IPS DF 6.9 (cell line): Measurements from ENCODE around the gene CHADL.

Experiments
- DNase-seq: peaks from one replicate; pipeline ENCODE4 v3.0.0-alpha.2; 2013; ENCODE audit warnings: low read depth, low spot score
- H3K27ac ChIP-seq: one replicate; pipeline ENCODE4 v1.5.1; 2013; ENCODE audit warnings: low read length, control low read depth
- H3K27me3 ChIP-seq: 2 replicates; pipeline ENCODE4 v1.6.1; 2013; ENCODE audit warnings: mild to moderate bottlenecking, low read length; ENCODE audit not compliant: control insufficient read depth, insufficient read depth
- H3K36me3 ChIP-seq: 2 replicates; pipeline ENCODE4 v1.6.1; 2013; ENCODE audit warnings: low read length; ENCODE audit not compliant: control insufficient read depth, insufficient read depth
- H3K4me1 ChIP-seq: 2 replicates; pipeline ENCODE4 v1.6.1; 2013; ENCODE audit warnings: low read length; ENCODE audit not compliant: control insufficient read depth, insufficient read depth
- H3K4me3 ChIP-seq: 2 replicates; pipeline ENCODE4 v1.5.1; 2013; ENCODE audit warnings: mild to moderate bottlenecking, low read length
- H3K9me3 ChIP-seq: 2 replicates; pipeline ENCODE4 v1.6.1; 2013; ENCODE audit warnings: low read length, inconsistent platforms; ENCODE audit not compliant: control insufficient read depth, insufficient read depth
- WGBS: extraction: QIAGEN DNeasy Blood & Tissue Kit; methylation state at CpG from one replicate; pipeline ENCODE4 v1.1.7; 2013; ENCODE audit warnings: mixed read lengths, missing lambda C conversion rate; ENCODE audit not compliant: insufficient read length, insufficient coverage; 5-methylcytosine and 5-hydroxymethylcytosine counted together

Gene CHADL

GRCh38 chr22:41257696-41258095 is 17.0 kb upstream of the CHADL start:
- Histone ChIP-seq H3K4me3 (no peak overlapping the region), H3K27me3 (no peaks in the 10 kb centered on the region), H3K4me1 (peaks cover 2% of the 10 kb centered on the region; the same call in 1 of the 2 replicates), H3K36me3 (peaks cover 68% of the 10 kb centered on the region), H3K27ac (no peak overlapping the region), H3K9me3 (no peaks in the 10 kb centered on the region)
- DNase-seq: no peak
- WGBS: no CpG with 5 or more reads among the region's 11 CpGs

DNA sequence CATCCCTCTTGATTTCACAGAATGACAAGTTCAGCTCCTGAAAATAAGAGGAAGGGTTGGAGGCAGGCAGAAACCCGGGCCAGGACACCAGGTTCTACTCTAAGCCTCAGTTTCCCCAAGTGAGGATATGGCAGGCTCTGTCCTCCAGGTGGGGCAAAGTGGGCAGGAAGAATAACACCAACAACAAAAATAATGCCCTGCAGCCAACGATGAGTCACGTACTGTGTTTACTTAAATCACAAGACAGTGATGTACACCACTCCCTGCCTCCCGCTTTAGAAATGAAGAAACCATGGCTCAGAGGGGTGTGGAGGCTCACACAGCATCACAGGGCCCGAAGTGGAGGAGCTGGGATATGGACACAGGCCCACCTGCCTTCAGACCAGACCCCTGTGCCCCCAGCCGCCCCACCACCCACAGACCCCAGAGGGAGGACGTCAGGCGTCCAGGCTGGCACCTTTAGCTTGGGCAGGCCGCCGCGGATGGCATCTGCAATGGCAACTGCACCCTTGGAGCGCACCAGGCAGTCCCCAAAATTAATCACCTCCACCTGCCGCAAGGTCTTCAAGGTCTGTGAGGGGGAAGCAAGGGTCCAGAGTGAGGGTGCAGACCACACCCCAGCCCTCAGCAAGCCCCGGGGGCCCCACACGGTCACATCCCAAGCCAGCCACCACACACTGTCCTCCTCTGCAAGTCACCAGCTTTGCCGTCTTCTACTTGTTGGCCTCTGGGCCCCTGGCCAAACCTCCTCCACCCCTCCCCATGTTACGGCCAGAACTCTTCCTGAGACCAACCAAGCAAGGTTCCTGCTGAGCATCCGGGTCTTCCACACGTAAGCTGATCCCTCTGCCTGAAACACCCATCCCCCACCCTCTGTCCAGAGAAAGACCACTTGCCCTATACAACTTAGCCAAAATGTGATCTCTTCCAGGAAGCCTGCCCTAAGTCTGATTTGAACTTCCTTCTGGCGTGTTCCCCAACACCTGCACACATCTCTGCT is 15.8 kb upstream of the CHADL start:
- Histone ChIP-seq H3K9me3 (no peaks in the 10 kb centered on the region), H3K27me3 (no peaks in the 10 kb centered on the region), H3K4me3 (no peak overlapping the region), H3K27ac (no peak overlapping the region), H3K36me3 (peaks cover 62% of the 10 kb centered on the region), H3K4me1 (peaks cover 2% of the 10 kb centered on the region; the same call in 1 of the 2 replicates)
- no peak for DNase-seq
- WGBS: no CpG with 5 or more reads among the region's 20 CpGs

GRCh38 chr22:41254230-41254629 is 13.5 kb upstream of the CHADL start:
- Histone ChIP-seq H3K9me3 (no peaks in the 10 kb centered on the region), H3K4me3 (no peak overlapping the region), H3K27me3 (no peaks in the 10 kb centered on the region), H3K4me1 (peaks cover 2% of the 10 kb centered on the region; the same call in 1 of the 2 replicates), H3K36me3 (peaks cover 69% of the 10 kb centered on the region), H3K27ac (no peak overlapping the region)
- no CpG with 5 or more reads among the region's 7 CpGs for WGBS
- no peak for DNase-seq

- WGBS: no CpG with 5 or more reads among the region's 8 CpGs
- no peak overlapping the region for H3K4me3 ChIP-seq
- peaks cover 73% of the 10 kb centered on the region for H3K36me3 ChIP-seq
- H3K27ac ChIP-seq: no peak overlapping the region
- no peak for DNase-seq
- no peaks in the 10 kb centered on the region for H3K9me3 ChIP-seq
- H3K27me3 ChIP-seq: no peaks in the 10 kb centered on the region
- peaks cover 2% of the 10 kb centered on the region; the same call in 1 of the 2 replicates for H3K4me1 ChIP-seq
Measured at GRCh38 chr22:41252365-41252764, 11.6 kb upstream of the CHADL start.

DNA sequence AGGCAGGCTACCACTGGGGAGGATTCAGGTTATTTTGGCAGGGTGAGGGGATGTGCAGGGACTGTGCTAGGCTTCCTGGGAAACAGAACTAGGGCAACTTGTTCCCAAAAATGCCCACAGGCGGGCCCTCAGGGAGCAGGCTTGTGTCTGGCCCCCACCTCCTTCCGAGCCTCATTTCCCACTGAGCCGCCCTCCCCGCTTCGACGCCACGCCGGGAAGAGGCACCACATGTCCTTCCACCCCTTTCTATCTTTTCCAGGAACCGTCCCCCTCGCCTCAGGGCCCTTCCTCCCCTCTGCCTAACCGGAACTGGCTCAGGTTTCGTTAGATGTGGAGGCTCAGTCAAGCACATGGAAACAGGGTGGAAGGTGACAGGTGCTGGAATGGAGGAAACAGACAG is 9.4 kb upstream of the CHADL start:
- H3K36me3 ChIP-seq: peaks cover 71% of the 10 kb centered on the region
- H3K27ac ChIP-seq: no peak overlapping the region
- H3K4me3 ChIP-seq: no peak overlapping the region
- no peaks in the 10 kb centered on the region for H3K9me3 ChIP-seq
- H3K27me3 ChIP-seq: no peaks in the 10 kb centered on the region
- H3K4me1 ChIP-seq: no peaks in the 10 kb centered on the region
- WGBS: no CpG with 5 or more reads among the region's 12 CpGs
- no peak for DNase-seq

DNA sequence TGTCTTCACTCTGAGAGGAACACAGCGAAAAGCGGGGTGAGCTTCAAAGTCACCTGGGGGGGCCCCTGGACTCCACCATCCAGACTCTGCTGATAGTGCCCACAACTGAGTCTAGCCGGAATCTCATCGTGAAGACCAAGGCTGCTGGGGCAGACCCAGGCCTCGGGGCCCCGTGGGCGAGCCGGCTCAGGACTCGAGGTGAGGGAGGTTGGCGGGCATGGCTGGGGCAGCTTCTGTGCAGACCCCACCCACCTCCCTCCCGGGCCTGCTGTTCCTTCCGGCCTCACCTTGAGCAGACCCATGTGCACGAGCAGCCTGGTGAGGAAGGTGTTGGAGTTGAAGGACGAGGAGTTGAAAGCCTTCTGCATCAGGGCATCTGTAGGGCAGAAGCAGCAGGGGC is 8.7 kb upstream of the CHADL start:
- H3K27me3 ChIP-seq: no peaks in the 10 kb centered on the region
- no peaks in the 10 kb centered on the region for H3K9me3 ChIP-seq
- WGBS: no CpG with 5 or more reads among the region's 14 CpGs
- no peak for DNase-seq
- H3K36me3 ChIP-seq: peaks cover 68% of the 10 kb centered on the region
- no peaks in the 10 kb centered on the region for H3K4me1 ChIP-seq
- no peak overlapping the region for H3K4me3 ChIP-seq
- H3K27ac ChIP-seq: no peak overlapping the region

- Histone ChIP-seq H3K4me1 (no peaks in the 10 kb centered on the region), H3K27ac (no peak overlapping the region), H3K9me3 (no peaks in the 10 kb centered on the region), H3K4me3 (no peak overlapping the region), H3K36me3 (peaks cover 63% of the 10 kb centered on the region), H3K27me3 (no peaks in the 10 kb centered on the region)
- WGBS: no CpG with 5 or more reads among the region's 10 CpGs
- no peak for DNase-seq
Measured at GRCh38 chr22:41248758-41249157, 8.0 kb upstream of the CHADL start.

DNA sequence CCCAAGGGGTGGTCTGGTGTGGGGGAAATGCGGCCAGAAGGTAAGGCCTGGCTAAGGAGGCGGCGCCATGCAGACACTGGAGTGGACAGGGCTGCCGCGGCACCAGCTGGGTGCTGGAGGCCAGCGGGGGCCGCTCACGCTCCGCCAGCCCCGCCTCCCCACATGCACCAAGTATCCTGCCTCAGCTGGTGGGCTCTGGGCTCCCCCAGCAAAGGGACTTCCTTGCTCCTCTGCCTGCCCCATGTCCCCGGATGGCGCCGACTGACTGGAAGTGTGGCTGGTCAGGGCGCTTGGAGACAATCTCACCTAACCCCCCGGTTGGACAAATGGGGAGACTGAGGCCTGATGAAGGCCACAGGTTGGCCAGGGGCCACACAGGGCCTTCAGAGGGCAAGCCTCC is 7.6 kb upstream of the CHADL start:
- no CpG with 5 or more reads among the region's 15 CpGs for WGBS

GRCh38 chr22:41247703-41248102 is 7.0 kb upstream of the CHADL start:
- Histone ChIP-seq H3K4me1 (no peaks in the 10 kb centered on the region), H3K9me3 (no peaks in the 10 kb centered on the region), H3K36me3 (peaks cover 56% of the 10 kb centered on the region), H3K4me3 (no peak overlapping the region), H3K27me3 (no peaks in the 10 kb centered on the region), H3K27ac (no peak overlapping the region)
- no CpG with 5 or more reads among the region's 7 CpGs for WGBS
- DNase-seq: no peak

More for the DNA sequence above, 7.6 kb upstream of the CHADL start:
- H3K4me1 ChIP-seq: no peaks in the 10 kb centered on the region
- H3K27ac ChIP-seq: no peak overlapping the region
- H3K36me3 ChIP-seq: peaks cover 62% of the 10 kb centered on the region
- DNase-seq: no peak
- no peaks in the 10 kb centered on the region for H3K27me3 ChIP-seq
- no peaks in the 10 kb centered on the region for H3K9me3 ChIP-seq
- H3K4me3 ChIP-seq: no peak overlapping the region

DNA sequence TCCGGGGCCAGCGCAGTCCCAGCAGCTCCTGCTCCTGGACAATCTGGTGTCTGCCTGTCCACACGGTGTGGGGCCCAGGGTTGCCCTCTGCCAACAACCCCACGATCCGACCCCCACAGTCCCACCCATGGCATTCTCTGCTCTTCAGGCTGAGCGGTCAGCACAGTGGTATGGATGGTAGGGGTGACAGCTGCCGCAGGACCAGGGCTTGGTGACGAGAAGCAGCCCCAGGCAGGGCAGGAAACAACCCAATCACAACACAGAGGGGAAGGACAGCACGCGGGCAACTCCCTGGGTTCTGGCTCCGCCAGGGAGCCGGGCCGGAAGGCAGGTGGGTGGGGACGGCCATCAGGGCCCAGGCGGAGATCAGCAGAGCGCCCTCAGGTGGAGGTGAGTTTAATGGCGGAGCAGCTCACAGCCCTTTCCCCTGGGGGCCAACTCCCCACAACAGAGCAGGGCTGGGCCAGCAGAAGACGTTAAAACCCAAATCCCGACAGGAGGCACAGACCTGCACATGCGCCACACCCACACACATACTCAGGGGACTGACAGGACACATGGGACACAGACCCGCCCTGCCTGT is 5.3 kb upstream of the CHADL start:
- peaks cover 47% of the 10 kb centered on the region for H3K36me3 ChIP-seq
- no CpG with 5 or more reads among the region's 21 CpGs for WGBS

More for the DNA sequence above, 5.3 kb upstream of the CHADL start:
- Histone ChIP-seq H3K27me3 (no peaks in the 10 kb centered on the region), H3K4me1 (no peaks in the 10 kb centered on the region), H3K4me3 (no peak overlapping the region), H3K27ac (no peak overlapping the region), H3K9me3 (no peaks in the 10 kb centered on the region)
- DNase-seq: no peak
